GM18508 (cell line): ENCODE measurements around the gene GH2.
"Not testable (repeated sequence)": the region's sequence is repeated elsewhere in the genome, so short reads cannot be mapped to it uniquely, and the experiment has no call there.

Source experiments
- ATAC-seq: cut with Tn5 transposase; IDR thresholded peaks from one replicate; pipeline ENCODE4 v1.9.1; 2021; ENCODE audit warnings: moderate number of reproducible peaks; ENCODE audit not compliant: insufficient read depth, unreplicated experiment

GH2 gene

DNA sequence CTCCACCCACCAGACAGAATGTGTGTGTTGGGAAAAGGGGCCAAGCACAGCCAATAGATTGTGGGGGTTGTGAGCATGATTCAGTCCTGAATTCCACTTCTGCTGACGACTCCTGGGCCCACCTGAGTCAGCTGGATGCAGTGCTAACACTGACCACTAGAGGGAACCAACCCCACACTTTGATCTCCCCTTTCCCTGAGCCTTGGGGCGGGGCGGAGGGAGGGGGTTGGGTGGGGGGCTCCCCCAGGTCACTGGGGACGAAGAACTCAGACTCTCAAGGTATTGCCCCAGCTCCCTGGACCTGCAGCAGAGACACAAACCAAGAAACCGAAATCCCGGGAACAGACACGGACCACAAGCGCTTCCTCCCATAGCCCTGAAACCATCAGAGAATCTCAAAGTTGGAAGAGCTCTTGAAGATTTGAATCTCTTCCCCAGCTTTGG, 29.9 kb upstream of the GH2 start:
- ATAC-seq = no peak

DNA sequence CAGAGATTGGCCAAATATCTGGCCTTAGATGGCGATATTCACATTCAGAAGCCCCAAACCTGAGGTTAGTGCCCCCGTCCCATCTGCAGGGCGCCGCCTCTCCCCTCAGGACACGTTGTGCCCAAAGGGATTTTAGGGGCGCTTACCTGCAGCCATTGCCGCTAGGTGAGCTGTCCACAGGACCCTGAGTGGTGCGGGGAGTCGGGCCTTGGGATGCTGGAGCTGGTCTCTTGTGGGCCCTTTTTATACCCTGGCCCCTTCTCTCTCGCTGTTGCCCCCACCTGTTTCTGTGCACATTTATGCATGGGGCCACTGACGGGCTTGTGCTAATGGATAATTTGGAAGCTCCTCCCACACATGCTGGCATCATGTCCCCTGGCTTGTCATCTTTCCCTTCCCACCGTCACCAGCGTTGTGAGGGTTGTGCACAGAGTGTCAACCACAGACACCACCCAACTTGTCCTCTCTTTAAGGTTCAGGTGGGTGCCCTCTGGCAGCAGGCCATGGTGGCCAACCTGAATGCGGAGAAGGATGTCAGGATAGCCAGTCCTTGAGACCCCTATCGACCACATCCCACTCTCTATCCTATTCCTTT, 29.4 kb upstream of the GH2 start, which contains the start of gene CSHL1:
CSHL1 (minus strand) TSS at position 218 of the 595 bp plus-strand sequence; CDS start at position 156, 62 bp downstream.
- no peak for ATAC-seq

DNA sequence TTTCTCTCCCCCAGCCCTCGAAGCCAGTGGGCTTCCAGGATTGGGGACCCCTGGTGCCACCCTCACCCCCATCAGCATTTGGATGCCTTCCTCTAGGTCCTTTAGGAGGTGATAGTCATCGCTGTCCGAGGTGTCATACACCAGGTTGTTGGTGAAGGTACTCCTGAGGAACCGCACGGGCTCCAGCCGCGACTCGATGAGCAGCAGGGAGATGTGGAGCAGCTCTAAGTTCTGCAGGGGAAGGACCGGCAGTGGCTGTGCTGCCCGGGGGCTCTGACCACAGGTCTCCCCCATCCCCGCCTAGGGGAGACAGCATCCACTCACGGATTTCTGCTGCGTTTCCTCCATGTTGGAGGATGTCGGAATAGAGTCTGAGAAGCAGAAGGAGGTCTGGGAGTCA, 28.4 kb upstream of the GH2 start:
- ATAC-seq = no peak

DNA sequence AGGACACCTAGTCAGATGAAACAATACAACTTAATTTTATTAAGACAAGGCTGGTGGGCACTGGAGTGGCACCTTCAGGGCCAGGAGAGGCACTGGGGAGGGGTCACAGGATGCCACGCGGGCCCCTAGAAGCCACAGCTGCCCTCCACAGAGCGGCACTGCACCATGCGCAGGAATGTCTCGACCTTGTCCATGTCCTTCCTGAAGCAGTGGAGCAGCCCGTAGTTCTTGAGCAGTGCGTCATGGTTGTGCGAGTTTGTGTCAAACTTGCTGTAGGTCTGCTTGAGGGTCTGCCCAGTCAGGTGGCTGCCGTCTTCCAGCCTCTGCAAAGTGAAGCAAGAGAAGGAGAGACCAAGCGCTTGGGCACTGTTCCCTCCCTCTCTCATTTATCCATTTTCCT, 27.8 kb upstream of the GH2 start:
- not testable (repeated sequence) for ATAC-seq

DNA sequence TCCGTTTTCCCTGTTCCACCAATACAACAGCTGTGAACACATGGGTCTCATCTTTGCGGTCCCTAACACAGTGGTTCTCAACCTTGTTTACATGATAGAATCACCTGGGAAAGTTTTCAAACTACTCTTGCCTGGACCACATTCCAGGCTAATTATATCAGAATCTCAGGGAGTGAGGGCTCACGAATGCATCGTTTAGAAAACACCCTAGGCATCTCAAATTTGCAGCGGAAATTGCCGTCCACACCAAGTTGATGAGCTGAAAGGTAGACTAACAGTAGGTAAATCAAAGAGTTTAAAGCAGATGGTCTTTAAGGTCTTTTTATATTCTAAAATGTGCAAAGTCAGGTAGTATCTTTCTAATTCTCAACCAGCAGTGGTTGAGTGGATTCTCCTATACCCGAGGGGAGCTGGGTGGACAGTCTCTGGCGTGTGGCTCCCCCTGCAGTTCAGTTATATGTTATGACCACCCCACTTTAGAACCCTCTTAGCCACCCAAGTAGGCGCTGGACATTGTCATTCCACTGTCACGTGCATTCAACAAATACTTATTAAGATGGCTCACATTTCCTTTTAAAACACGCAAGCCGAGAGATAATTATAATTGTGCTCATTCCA, 25.5 kb upstream of the GH2 start:
- not testable (repeated sequence) for ATAC-seq

DNA sequence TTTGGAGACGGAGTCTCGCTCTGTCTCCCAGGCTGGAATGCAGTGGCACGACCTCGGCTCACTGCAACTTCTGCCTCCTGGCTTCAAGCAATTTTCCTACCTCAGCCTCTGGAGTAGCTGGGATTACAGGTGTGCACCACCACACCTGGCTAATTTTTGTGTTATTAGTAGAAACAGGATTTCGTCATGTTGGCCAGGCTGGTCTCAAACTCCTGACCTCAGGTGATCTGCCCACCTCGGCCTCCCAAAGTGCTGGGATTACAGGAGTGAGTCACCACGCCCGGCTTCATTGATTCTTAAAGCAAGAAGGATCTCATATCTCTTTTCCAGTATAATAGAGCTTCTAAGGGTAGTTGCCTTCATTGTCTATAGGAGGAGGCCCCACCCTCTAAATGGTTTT, 23.1 kb upstream of the GH2 start:
- ATAC-seq = not testable (repeated sequence)

DNA sequence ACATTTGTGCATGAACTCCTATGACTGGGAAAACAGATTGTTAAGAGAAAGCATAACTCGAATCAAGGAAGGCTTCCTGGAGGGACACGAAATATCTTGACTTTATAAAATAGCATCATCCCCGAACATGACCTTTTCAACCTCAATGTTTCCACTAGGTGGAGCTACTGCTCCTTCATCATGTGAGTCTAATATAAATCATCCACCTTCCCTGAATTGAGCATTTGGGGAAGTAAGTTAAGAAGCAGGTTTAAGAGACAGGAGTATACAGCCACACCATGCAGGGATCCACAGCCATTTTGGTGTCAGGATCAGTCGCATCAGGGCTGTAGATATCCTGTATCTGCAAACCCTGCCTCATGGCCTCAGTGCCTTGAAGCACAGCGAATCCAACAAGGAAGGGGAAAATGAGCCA, 22.1 kb upstream of the GH2 start:
- ATAC-seq = not testable (repeated sequence)

DNA sequence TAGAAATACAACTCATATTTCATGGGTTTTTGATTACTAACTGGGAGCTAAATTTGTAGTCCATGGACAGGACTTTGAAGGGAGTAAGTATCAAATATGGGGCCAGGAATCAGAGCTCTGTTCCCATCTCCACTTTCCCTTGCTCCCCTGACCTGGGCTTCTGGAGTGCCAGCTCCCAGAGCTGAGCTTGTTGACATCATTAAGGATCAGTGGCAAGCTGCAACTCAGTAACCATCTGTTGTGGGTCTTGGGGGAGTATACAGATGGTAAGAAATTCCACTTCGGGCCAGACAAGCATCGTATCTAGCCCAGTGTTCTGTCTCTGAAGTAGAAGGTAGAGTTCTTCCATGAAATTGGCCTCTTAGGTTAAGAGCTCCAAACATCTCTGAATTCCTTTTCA, 20.2 kb upstream of the GH2 start:
- not testable (repeated sequence) for ATAC-seq

DNA sequence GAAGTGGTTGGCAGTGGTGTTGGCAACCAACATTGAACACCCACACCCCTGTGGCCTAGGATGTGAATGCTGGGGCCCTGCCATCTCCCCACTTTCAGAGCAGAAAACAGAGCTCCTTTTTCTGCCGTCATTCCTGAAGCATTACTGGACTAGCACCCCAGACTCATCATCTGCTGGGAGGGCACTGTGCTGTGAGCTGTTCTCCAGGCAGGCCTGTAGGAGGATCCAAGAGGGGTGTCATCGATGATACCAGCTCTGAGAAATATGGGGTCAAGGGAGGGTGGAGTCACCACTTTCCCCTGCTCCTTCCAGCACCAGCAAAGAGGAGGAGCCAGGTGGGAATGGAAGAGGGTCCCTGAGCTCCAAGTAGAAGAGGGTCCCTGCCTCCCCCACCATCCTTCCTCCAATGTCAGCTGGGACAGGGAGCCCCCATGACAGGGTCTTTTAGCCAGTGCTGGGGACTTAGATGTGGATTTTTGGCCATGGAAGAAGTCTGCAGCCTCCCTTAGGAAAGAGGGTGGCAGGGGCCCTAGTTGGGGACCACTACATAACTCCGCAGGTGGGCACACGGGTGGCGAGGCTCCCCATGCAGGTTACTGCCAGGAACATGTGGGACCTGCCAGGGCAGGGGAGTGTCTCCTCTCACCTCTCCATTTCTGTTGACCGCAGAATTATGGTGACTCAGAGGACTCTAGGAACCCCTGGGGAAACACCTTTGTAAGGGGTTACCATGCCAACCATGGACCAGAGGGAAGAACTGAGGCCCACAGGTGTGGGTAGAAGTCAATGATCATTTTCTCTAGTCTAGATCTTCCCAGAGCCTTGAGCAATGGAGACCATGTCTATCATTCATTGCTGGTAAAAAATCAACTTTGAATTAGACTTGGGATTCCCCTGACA, 17.4 kb upstream of the GH2 start:
- ATAC-seq = not testable (repeated sequence)

DNA sequence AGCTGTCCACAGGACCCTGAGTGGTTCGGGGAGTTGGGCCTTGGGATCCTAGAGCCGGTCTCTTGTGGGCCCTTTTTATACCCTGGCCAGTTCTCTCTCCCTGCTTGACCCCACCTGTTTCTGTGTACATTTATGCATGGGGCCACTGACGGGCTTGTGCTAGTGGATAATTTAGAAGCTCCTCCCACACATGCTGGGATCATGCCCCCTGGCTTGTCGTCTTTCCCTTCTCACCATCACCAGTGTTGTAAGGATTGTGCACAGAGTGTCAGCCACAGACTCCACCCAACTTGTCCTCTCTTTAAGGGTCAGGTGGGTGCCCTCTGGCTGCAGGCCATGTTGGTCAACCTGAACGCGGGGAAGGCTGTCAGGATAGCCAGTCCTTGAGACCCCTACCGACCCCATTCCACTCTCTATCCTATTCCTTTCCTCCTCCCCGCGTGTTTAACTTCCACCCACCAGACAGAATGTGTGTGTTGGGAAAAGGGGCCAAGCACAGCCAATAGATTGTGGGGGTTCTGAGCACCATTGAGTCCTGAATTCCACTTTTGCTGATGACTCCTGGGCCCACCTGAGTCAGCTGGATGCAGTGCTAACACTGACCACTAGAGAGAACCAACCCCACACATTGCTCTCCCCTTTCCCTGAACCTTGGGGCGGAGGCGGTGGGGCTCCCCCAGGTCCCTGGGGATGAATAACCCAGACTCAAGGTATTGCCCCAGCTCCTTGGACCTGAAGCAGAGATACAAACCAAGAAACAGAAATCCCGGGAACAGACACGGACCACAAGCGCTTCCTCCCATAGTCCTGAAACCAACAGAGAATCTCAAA, 15.0 kb upstream of the GH2 start, which contains the start of gene CSH1:
CSH1 (minus strand) TSS at position 51 of the 831 bp plus-strand sequence. CDS start 63 bp downstream, outside the sequence.
- not testable (repeated sequence) for ATAC-seq

DNA sequence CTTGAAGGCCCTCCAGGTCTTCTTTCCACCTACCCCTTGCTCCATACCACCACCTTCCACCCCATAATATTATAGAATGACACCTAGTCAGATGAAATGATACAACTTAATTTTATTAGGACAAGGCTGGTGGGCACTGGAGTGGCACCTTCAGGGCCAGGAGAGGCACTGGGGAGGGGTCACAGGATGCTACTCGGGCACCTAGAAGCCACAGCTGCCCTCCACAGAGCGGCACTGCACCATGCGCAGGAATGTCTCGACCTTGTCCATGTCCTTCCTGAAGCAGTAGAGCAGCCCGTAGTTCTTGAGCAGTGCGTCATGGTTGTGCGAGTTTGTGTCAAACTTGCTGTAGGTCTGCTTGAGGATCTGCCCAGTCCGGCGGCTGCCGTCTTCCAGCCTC, 13.1 kb upstream of the GH2 start:
- ATAC-seq = not testable (repeated sequence)

DNA sequence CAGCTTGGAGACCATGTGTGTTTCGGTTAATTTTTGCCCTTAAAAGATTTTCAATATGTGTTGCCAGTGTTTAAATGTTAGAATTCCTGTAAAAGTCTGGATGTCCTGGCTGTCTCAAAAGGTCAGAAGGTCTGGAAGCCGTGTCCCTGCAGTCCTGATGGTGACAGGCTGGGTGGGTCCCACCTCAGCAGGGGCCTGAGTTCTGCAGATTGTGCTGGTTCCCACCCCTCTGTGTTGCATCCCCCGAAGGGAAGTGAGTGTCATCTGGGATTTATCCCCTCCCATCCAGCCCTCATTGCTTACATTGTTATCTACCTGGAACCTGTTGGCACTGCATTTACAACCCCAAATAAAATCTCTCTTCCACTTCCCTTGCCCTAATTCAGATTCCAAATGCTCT, 12.3 kb upstream of the GH2 start:
- ATAC-seq = not testable (repeated sequence)

DNA sequence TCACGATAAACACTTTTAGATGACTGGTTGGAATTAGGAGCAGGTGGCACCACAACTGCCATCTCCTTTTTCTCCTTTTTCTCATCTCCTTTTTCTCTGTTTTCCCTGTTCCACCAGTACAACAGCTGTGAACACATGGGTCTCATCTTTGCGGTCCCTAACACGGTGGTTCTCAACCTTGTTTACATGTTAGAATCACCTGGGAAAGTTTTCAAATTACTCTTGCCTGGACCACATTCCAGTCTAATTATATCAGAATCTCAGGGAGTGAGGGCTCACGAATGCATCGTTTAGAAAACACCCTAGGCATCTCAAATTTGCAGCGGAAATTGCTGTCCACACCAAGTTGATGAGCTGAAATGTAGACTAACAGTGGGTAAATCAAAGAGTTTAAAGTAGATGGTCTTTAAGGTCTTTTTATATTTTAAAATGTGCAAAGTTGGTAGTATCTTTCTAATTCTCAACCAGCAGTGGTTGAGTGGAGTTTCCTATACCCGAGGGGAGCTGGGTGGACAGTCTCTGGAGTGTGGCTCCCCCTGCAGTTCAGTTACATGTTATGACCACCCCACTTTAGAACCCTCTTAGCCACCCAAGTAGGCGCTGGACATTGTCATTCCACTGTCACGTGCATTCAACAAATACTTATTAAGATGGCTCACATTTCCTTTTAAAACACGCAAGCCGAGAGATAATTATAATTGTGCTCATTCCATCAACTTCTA, 10.7 kb upstream of the GH2 start:
- not testable (repeated sequence) for ATAC-seq

DNA sequence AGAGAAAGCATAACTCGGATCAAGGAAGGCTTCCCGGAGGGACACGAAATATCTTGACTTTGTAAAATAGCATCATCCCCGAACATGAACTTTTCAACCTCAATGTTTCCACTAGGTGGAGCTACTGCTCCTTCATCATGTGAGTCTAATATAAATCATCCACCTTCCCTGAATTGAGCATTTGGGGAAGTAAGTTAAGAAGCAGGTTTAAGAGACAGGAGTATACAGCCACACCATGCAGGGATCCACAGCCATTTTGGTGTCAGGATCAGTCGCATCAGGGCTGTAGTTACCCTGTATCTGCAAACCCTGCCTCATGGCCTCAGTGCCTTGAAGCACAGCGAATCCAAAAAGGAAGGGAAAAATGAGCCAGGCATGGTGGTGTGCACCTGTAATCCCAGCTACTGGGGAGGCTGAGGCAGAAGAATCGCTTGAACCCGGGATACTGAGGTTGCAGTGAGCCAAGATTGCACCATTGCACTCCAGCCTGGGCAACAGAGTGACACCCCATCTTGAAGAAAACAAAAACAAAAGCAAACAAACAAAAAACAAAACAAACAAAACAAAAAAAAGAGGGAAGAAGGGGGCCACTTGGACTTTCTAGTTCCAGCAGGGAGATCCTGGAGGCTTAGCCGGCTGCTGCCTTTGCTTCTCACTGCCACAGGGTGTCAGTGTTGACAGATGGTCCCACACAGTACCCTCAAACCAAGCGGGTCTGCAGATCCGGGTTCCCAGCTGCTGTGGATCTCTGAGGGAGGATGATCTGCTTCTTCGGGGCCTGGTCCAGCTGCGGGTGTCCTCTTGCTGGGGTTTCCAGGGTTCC, 7.5 kb upstream of the GH2 start:
- ATAC-seq = not testable (repeated sequence)

DNA sequence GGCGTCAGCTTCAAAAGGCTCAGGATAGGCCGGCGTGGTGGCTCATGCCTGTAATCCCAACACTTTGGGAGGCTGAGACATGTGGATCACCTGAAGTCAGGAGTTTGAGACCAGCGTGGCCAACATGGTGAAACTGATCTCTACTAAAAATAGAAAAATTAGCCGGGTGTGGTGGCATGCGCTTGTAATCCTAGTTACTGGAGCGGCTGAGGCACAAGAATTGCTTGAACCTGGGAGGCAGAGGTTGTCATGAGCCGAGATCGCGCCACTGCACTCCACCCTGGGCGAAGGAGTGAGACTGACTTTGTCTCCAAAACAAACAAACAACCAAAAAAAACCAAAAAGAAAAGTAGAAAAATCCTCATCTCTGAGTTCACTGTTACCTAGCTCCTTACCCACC, 3.4 kb upstream of the GH2 start:
- ATAC-seq = not testable (repeated sequence)

DNA sequence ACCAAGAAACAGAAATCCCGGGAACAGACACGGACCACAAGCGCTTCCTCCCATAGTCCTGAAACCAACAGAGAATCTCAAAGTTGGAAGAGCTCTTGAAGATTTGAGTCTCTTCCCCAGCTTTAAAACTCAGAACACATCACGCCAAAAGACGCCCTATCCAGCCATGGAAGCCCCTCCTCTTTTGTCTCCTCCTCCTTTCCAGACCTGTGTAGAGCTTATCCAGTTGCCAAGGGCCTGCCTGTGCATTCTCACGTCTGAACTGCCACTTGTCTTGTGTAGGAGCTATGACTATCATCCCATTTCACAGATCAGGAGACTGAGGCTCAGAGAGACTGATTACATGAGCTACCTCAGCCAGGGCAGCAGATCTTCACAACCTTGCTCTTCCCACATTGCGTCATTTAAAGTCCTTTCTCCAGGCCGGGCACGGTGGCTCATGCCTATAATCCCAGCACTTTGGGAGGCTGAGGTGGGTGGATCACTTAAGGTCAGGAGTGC, 932 bp upstream of the GH2 start:
- not testable (repeated sequence) for ATAC-seq

DNA sequence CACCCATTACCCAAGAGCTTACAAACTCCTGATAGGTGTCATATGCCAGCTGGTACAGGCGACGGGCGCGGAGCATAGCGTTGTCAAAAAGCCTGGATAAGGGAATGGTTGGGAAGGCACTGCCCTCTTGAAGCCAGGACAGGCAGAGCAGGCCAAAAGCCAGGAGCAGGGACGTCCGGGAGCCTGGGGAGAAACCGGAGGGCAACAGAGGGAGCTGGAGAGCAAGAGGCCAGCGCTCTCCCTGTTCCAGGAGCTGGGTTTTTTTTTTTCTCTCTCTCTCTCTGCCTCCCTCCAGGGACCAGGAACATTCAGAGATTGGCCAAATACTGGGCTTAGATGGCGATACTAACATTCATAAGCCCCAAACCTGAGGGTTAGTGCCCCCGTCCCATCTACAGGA, 407 bp downstream of the GH2 start:
- not testable (repeated sequence) for ATAC-seq

DNA sequence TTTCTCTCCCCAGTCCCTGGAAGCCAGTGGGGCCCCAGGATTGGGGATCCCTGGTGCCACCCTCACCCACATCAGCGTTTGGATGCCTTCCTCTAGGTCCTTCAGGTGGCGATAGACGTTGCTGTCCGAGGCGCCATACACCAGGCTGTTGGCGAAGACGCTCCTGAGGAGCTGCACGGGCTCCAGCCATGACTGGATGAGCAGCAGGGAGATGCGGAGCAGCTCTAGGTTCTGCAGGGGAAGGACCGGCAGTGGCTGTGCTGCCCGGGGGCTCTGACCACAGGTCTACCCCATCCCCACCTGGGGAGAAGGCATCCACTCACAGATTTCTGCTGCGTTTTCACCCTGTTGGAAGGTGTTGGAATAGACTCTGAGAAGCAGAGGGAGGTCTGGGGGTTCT, 1.0 kb downstream of the GH2 start:
- ATAC-seq = no peak
